ENCODE data around the gene LILRA6.

DNA sequence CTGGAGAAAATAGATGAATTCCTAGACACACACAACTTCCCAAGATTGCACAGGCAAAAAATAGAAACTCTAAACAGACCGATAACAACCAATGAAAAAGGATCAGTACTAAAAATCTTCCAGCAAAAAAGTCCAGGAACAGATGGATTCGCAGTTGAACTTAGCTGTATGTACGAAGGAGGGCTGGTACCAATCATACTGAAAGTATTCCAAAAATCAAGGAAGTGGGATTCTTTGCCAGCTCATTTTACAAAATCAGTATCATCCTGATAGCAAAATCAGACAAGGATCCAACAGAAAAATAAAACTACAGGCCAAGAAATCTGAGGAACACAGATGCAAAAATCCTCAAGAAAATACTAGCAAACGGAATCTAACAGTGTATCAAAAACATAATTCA is 44.9 kb upstream of the LILRA6 start:
- TF ChIP-seq, protein P1, sequence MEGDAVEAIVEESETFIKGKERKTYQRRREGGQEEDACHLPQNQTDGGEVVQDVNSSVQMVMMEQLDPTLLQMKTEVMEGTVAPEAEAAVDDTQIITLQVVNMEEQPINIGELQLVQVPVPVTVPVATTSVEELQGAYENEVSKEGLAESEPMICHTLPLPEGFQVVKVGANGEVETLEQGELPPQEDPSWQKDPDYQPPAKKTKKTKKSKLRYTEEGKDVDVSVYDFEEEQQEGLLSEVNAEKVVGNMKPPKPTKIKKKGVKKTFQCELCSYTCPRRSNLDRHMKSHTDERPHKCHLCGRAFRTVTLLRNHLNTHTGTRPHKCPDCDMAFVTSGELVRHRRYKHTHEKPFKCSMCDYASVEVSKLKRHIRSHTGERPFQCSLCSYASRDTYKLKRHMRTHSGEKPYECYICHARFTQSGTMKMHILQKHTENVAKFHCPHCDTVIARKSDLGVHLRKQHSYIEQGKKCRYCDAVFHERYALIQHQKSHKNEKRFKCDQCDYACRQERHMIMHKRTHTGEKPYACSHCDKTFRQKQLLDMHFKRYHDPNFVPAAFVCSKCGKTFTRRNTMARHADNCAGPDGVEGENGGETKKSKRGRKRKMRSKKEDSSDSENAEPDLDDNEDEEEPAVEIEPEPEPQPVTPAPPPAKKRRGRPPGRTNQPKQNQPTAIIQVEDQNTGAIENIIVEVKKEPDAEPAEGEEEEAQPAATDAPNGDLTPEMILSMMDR (IDR thresholded peaks at IDR 0.05; ENCODE audit: low read length), result no peak
- TF ChIP-seq EZH2 (IDR thresholded peaks at IDR 0.05; ENCODE audit: borderline replicate concordance, low read length), result no peak

Data from OCI-LY1 (cell line).